Loucy (cell line): ENCODE data around the gene BCL2L2.

ENCODE experiments used
- H2AFZ ChIP-seq: fragments of 200-600 bp; sonication (generic); 2 replicates; pipeline ENCODE4 v1.6.0; 2016; ENCODE audit warnings: antibody characterized with exemption, mild to moderate bottlenecking, low read length, moderate library complexity
- H3F3A ChIP-seq: fragments of 200-600 bp; 2 replicates; pipeline ENCODE4 v1.6.0; 2016; ENCODE audit warnings: antibody characterized with exemption, low read depth, mild to moderate bottlenecking
- H3K27me3 ChIP-seq: fragments of 200-600 bp; sonication (generic); 2 replicates; pipeline ENCODE4 v1.6.1; 2014; ENCODE audit warnings: low read length, mild to moderate bottlenecking; ENCODE audit not compliant: insufficient read depth, poor library complexity, severe bottlenecking
- H3K36me3 ChIP-seq: fragments of 200-600 bp; sonication (generic); 2 replicates; pipeline ENCODE4 v1.6.1; 2016; ENCODE audit warnings: low read length; ENCODE audit not compliant: insufficient read depth
- H3K4me1 ChIP-seq: fragments of 200-600 bp; sonication (generic); 2 replicates; pipeline ENCODE4 v1.5.1; 2014; ENCODE audit warnings: low read length, mild to moderate bottlenecking; ENCODE audit not compliant: insufficient read depth, poor library complexity, severe bottlenecking
- H3K4me2 ChIP-seq: fragments of 200-600 bp; sonication (generic); 2 replicates; pipeline ENCODE4 v1.6.0; 2014; ENCODE audit warnings: antibody characterized with exemption, low read length, low read depth, mild to moderate bottlenecking; ENCODE audit not compliant: poor library complexity, severe bottlenecking
- H3K4me3 ChIP-seq: fragments of 200-600 bp; sonication (generic); 2 replicates; pipeline ENCODE4 v1.5.1; 2014; ENCODE audit warnings: low read length, mild to moderate bottlenecking, mixed read lengths; ENCODE audit not compliant: poor library complexity, severe bottlenecking
- H3K79me2 ChIP-seq: fragments of 200-600 bp; sonication (generic); 2 replicates; pipeline ENCODE4 v1.6.1; 2014; ENCODE audit warnings: low read length; ENCODE audit not compliant: insufficient read depth
- H3K9ac ChIP-seq: fragments of 200-600 bp; sonication (generic); 2 replicates; pipeline ENCODE4 v1.6.0; 2014; ENCODE audit warnings: mild to moderate bottlenecking, low read depth, low read length, moderate library complexity; ENCODE audit not compliant: poor library complexity, severe bottlenecking
- H3K9me2 ChIP-seq: fragments of 200-600 bp; sonication (generic); replicated peaks from 2 replicates; pipeline ENCODE4 v1.6.1; 2016; ENCODE audit warnings: low read depth, low read length, mixed read lengths
- H3K9me3 ChIP-seq: fragments of 200-600 bp; sonication (generic); 2 replicates; pipeline ENCODE4 v1.6.1; 2014; ENCODE audit warnings: mild to moderate bottlenecking, antibody characterized with exemption, low read length, low read depth; ENCODE audit not compliant: insufficient read depth
- H4K20me1 ChIP-seq: fragments of 200-600 bp; sonication (generic); 2 replicates; pipeline ENCODE4 v1.6.0; 2014; ENCODE audit warnings: antibody characterized with exemption, low read length, mild to moderate bottlenecking; ENCODE audit not compliant: insufficient read depth, poor library complexity, severe bottlenecking
- CTCF ChIP-seq: fragments of 200-600 bp; sonication (generic); conservative IDR thresholded peaks from 2 replicates; pipeline ENCODE4 v1.5.1; 2014; ENCODE audit warnings: mild to moderate bottlenecking, antibody characterized with exemption, low read length
- EZH2phosphoT487 ChIP-seq: fragments of 200-600 bp; IDR thresholded peaks from 2 replicates; pipeline ENCODE4 v1.6.1; 2018; ENCODE audit warnings: antibody characterized with exemption, mild to moderate bottlenecking, moderate library complexity, borderline replicate concordance

The BCL2L2 gene

GRCh38 chr14:23299211-23299957 is 7.2 kb upstream of the BCL2L2 start:
- Histone ChIP-seq H3F3A (no peaks in the 10 kb centered on the region), H3K36me3 (peaks cover 13% of the 10 kb centered on the region; the same call in 1 of the 2 replicates), H3K9me2 (no peaks in the 10 kb centered on the region), H3K4me3 (peak overlapping the region; percentile 94), H4K20me1 (peaks cover 10% of the 10 kb centered on the region), H3K4me1 (peaks cover 18% of the 10 kb centered on the region), H3K9me3 (no peaks in the 10 kb centered on the region), H3K79me2 (peaks cover 28% of the 10 kb centered on the region), H3K27me3 (no peaks in the 10 kb centered on the region), H2AFZ (no peak overlapping the region), H3K4me2 (peak overlapping the region; percentile 98), H3K9ac (peak overlapping the region; percentile 97)
- TF ChIP-seq EZH2phosphoT487 (no peak), CTCF (peak; percentile 48)

DNA sequence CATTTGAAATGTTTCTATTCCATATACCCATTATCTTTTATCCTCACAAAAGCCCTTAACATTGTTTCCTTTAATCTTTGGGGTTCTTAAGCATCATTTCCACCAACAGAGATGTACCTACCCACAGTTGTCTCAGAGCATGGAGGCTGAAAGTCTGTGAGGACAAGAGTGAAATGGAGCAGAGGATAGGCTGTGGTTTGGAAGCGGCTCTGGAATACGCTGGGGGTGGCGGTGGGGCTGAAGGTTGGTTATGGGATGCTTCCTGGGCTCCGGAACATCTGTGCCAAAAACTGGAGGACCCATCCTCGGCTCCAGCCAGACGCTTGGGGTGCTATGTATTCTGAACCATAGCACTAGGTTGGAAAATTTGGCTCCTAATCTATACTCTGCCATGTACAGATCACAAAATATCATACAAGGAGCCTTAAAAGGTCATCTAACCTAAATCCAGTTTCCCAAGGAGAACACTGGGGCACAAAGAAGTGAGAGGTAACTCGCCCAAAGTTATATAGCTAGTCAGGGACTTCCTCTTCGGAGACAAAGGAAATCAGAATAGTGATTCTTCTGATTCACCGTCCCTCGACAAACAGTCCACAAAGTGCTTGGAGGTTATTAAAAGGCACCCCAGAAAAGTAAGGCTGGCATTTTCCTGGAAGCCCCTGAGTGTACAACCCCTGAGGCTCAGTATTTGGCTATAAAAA is 6.5 kb upstream of the BCL2L2 start:
- peak; percentile 19; the same call in 1 of the 2 replicates for TF ChIP-seq CTCF
- TF ChIP-seq EZH2phosphoT487 = no peak

GRCh38 chr14:23300687-23301223 is 5.9 kb upstream of the BCL2L2 start:
- H4K20me1 ChIP-seq = peaks cover 10% of the 10 kb centered on the region
- peaks cover 18% of the 10 kb centered on the region for H3K4me1 ChIP-seq
- H3K79me2 ChIP-seq = peaks cover 32% of the 10 kb centered on the region
- H3F3A ChIP-seq = no peaks in the 10 kb centered on the region
- peak overlapping the region; percentile 98 for H3K4me2 ChIP-seq
- H3K9me2 ChIP-seq = no peaks in the 10 kb centered on the region
- H3K36me3 ChIP-seq = peaks cover 13% of the 10 kb centered on the region; the same call in 1 of the 2 replicates
- TF ChIP-seq CTCF = no peak
- peak overlapping the region; percentile 94 for H3K4me3 ChIP-seq
- no peaks in the 10 kb centered on the region for H3K27me3 ChIP-seq
- H3K9ac ChIP-seq = peak overlapping the region; percentile 97
- H3K9me3 ChIP-seq = no peaks in the 10 kb centered on the region
- peak overlapping the region; percentile 51 for H2AFZ ChIP-seq

More for the DNA sequence above, 6.5 kb upstream of the BCL2L2 start:
- Histone ChIP-seq H3K79me2 (peaks cover 28% of the 10 kb centered on the region), H3K4me1 (peaks cover 18% of the 10 kb centered on the region), H3K9me3 (no peaks in the 10 kb centered on the region), H2AFZ (no peak overlapping the region), H3K4me2 (peak overlapping the region; percentile 98), H3K9me2 (no peaks in the 10 kb centered on the region), H3K9ac (peak overlapping the region; percentile 97), H3K36me3 (peaks cover 13% of the 10 kb centered on the region; the same call in 1 of the 2 replicates), H3F3A (no peaks in the 10 kb centered on the region), H3K27me3 (no peaks in the 10 kb centered on the region), H4K20me1 (peaks cover 10% of the 10 kb centered on the region), H3K4me3 (peak overlapping the region; percentile 94)
